A673 (cell line): Measurements from ENCODE around the gene GRHPR.

Experiments used
- CTCF ChIP-seq: fragments of 300-800, 200-600 bp; sonication (generic); conservative IDR thresholded peaks from 2 replicates; pipeline ENCODE4 v1.5.1; 2017; ENCODE audit warnings: low read depth, mild to moderate bottlenecking, antibody characterized with exemption, low read length, moderate library complexity, mixed read lengths
- EZH2 ChIP-seq: fragments of 200-600 bp; sonication (generic); IDR thresholded peaks from 2 replicates; pipeline ENCODE4 v1.6.1; 2017; ENCODE audit warnings: borderline replicate concordance, low read depth, mild to moderate bottlenecking, mixed read lengths, antibody characterized with exemption, low read length; ENCODE audit not compliant: poor library complexity, severe bottlenecking

DNA sequence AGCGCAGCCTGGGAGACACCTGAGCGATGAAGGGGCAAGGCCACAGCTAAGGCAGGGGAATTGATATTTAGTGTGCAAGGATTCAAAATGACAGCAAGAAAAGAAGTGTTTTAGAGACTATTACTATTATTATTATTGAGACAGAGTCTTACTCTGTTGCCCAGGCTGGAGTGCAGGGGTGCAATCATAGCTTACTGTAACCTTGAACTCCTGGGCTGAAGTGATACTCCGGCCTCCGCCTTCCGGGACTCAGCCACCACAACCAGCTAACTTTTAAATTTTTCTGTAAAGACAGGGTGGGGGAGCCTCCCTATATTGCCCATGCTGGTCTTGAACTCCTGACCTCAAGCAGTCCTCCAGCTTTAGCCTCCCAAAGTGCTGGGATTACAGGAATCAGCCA, 3.3 kb upstream of the GRHPR start:
- TF ChIP-seq CTCF, result no peak
- TF ChIP-seq EZH2, result no peak
